Natural killer cell (primary cell): ENCODE results near the gene NPR2. TPM values are rescaled to one million over a fixed set of nuclear protein-coding genes. Genes with fewer than 3 reads are reported as not detected.
A peak's percentile ranks its signal among the peaks of the same experiment; 100 is the strongest.

ENCODE experiments used
- ATAC-seq, 3 donors: fragments of 150-1000 bp in 2 of 3; fragments of 200-7000 bp in 1 of 3; cut with Tn5 transposase; 1 replicate in 1 of 3; 2 replicates in 2 of 3; pipeline ENCODE4 v1.10.0; 2021; ENCODE audit warnings: mild to moderate bottlenecking in 2 of 3, moderate library complexity in 2 of 3
- DNase-seq, 2 donors: peaks; one replicate each; pipeline versions ENCODE4 v3.0.0 to v3.0.0-alpha.2; 2013 to 2021; ENCODE audit warnings: mixed read lengths in 1 of 2
- H3K27ac ChIP-seq: one replicate; pipeline ENCODE4 v1.5.1; 2013; ENCODE audit warnings: mild to moderate bottlenecking, low read length
- H3K27me3 ChIP-seq: one replicate; pipeline ENCODE4 v1.6.1; 2013; ENCODE audit warnings: low read length; ENCODE audit not compliant: control insufficient read depth, insufficient read depth
- H3K36me3 ChIP-seq: one replicate; pipeline ENCODE4 v1.6.1; 2013; ENCODE audit warnings: low read length; ENCODE audit not compliant: control insufficient read depth, insufficient read depth
- H3K4me1 ChIP-seq: one replicate; pipeline ENCODE4 v1.6.1; 2013; ENCODE audit warnings: low read length; ENCODE audit not compliant: control insufficient read depth, insufficient read depth
- H3K4me3 ChIP-seq: one replicate; pipeline ENCODE4 v1.5.1; 2013; ENCODE audit warnings: low read length
- H3K9me3 ChIP-seq: one replicate; pipeline ENCODE4 v1.6.1; 2013; ENCODE audit warnings: low read length; ENCODE audit not compliant: control insufficient read depth, insufficient read depth
- H3K27ac Mint-ChIP-seq, 2 donors: one replicate each; pipeline ENCODE4 v1.8.0; 2022; ENCODE audit warnings: mild to moderate bottlenecking in 2 of 2, mixed read lengths in 2 of 2, moderate library complexity in 1 of 2
- H3K27me3 Mint-ChIP-seq, 2 donors: one replicate each; pipeline ENCODE4 v1.8.0; 2022; ENCODE audit warnings: low read depth in 2 of 2, mixed read lengths in 2 of 2
- H3K36me3 Mint-ChIP-seq: one replicate; pipeline ENCODE4 v1.8.0; 2022; ENCODE audit warnings: mixed read lengths
- H3K4me1 Mint-ChIP-seq, 2 donors: one replicate each; pipeline ENCODE4 v1.8.0; 2022; ENCODE audit warnings: mixed read lengths in 2 of 2
- H3K4me3 Mint-ChIP-seq: one replicate; pipeline ENCODE4 v1.8.0; 2022; ENCODE audit warnings: mild to moderate bottlenecking, moderate library complexity, mixed read lengths
- H3K9me3 Mint-ChIP-seq, 2 donors: one replicate each; pipeline ENCODE4 v1.8.0; 2022; ENCODE audit warnings: mixed read lengths in 2 of 2
- WGBS: methylation state at CpG from one replicate; pipeline ENCODE4 v1.1.7; 2013; ENCODE audit warnings: missing lambda C conversion rate; ENCODE audit not compliant: insufficient coverage; 5-methylcytosine and 5-hydroxymethylcytosine counted together
- intact Hi-C: fragments of 100-400 bp; cut with micrococcal nuclease; formaldehyde crosslinking; loops from one replicate; pipeline ENCODE4 v1.14.2; 2022
- total RNA-seq, 4 donors: library from RNA; stranded (reverse); fragments of 120-200 nt in 1 of 4; gene quantifications; one replicate each; pipeline versions ENCODE4 v1.2.3 to v1.2.4, GENCODE V29; 2013 to 2022
- TF ChIP-seq, protein P1 (sequence below): fragments of 200-600 bp; IDR thresholded peaks from one replicate; pipeline ENCODE4 v1.8.0; 2022; ENCODE audit warnings: antibody characterized with exemption

NPR2 gene
- total RNA-seq, 3 donors from 2014 or later (not counting 1 experiment from before 2014, with no cell fraction given), result 2.1 to 2.7 (median 2.4) TPM

DNA sequence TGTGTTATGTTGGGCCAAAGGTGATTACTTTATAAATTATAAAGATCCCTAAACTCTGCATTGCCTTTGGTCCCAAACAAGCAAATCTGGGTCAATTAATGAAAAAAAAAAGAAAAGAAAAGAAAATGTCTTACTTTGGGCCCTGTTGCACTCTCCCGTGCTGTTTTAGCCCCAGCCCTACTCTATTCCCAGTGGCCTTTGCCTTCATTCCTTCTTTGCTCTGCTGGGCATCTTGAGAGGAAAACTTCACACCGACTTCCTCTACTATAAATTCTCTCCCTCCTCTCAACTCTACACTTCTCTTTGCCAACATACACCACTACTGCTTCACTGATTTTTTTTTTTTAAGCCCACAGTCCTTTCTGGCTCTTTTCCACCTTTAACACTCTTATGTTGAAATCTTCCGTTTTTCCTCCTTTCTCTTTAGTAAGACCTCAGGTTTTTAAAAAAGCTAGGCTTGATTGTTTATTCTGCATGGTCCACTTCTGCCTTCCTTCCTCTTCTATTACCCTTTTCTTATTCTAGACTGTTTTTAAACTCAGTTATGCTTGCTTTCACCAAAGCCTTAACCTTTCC lies 32.8 kb upstream of the NPR2 start:
- Mint-ChIP-seq H3K4me3 (peak overlapping the region; percentile 97), H3K36me3 (no peaks in the 10 kb centered on the region), H3K4me1 (peaks cover 29 to 30% of the 10 kb centered on the region in 2 donors), H3K27me3 (no peaks in the 10 kb centered on the region), H3K9me3 (no peaks in the 10 kb centered on the region), H3K27ac (peak overlapping the region; percentile 24 to 97)
- intact Hi-C loops, result no loop called here
- TF ChIP-seq, protein P1, sequence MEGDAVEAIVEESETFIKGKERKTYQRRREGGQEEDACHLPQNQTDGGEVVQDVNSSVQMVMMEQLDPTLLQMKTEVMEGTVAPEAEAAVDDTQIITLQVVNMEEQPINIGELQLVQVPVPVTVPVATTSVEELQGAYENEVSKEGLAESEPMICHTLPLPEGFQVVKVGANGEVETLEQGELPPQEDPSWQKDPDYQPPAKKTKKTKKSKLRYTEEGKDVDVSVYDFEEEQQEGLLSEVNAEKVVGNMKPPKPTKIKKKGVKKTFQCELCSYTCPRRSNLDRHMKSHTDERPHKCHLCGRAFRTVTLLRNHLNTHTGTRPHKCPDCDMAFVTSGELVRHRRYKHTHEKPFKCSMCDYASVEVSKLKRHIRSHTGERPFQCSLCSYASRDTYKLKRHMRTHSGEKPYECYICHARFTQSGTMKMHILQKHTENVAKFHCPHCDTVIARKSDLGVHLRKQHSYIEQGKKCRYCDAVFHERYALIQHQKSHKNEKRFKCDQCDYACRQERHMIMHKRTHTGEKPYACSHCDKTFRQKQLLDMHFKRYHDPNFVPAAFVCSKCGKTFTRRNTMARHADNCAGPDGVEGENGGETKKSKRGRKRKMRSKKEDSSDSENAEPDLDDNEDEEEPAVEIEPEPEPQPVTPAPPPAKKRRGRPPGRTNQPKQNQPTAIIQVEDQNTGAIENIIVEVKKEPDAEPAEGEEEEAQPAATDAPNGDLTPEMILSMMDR, result no peak
- H3K4me1 ChIP-seq, result peaks cover 16% of the 10 kb centered on the region
- no peaks in the 10 kb centered on the region for H3K9me3 ChIP-seq
- H3K27ac ChIP-seq, result no peak overlapping the region
- H3K27me3 ChIP-seq, result no peaks in the 10 kb centered on the region
- peaks cover 6% of the 10 kb centered on the region for H3K36me3 ChIP-seq
- ATAC-seq (no peak), DNase-seq (no peak)
- WGBS, result 41% methylated on average over 3 of the region's 3 CpGs
- no peak overlapping the region for H3K4me3 ChIP-seq

- H3K4me1 Mint-ChIP-seq, result peaks cover 29 to 30% of the 10 kb centered on the region in 2 donors
- Histone ChIP-seq H3K4me3 (no peak overlapping the region), H3K4me1 (peaks cover 16% of the 10 kb centered on the region), H3K9me3 (no peaks in the 10 kb centered on the region), H3K36me3 (no peaks in the 10 kb centered on the region), H3K27me3 (no peaks in the 10 kb centered on the region), H3K27ac (no peak overlapping the region)
- WGBS, result 95% methylated on average over 4 of the region's 4 CpGs
- no peak overlapping the region for H3K27ac Mint-ChIP-seq
- H3K9me3 Mint-ChIP-seq, result no peaks in the 10 kb centered on the region
- TF ChIP-seq, protein P1, result no peak
- no peak for ATAC-seq
- H3K27me3 Mint-ChIP-seq, result no peaks in the 10 kb centered on the region
- intact Hi-C loops, result no loop called here
- DNase-seq, result no peak
- H3K36me3 Mint-ChIP-seq, result no peaks in the 10 kb centered on the region
- H3K4me3 Mint-ChIP-seq, result no peak overlapping the region
Observed at GRCh38 chr9:35759795-35760194, 31.6 kb upstream of the NPR2 start.

DNA sequence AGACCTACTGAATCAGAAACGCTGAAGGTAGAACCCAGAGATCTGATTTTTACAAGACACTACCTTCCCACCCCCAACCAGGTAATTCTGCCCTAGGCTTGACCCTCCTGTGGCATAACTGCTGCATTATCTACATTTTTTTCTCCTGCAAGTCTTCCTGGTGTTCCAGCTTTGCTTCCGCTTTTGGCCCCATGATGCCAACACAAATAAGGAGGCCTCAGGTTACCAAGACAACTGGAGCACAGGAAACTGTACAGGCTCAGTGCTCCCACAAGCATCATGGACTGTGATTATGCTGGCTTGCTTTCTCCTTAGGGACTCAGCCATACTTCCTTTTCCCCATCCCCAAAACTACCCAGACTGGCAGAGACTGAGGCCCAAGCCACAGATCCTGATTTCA lies 30.7 kb upstream of the NPR2 start:
- no peaks in the 10 kb centered on the region for H3K27me3 Mint-ChIP-seq
- 58% methylated on average over 2 of the region's 2 CpGs for WGBS
- TF ChIP-seq, protein P1, result no peak
- no peaks in the 10 kb centered on the region for H3K36me3 ChIP-seq
- no peak overlapping the region for H3K27ac ChIP-seq
- H3K4me1 Mint-ChIP-seq, result peaks cover 29 to 30% of the 10 kb centered on the region in 2 donors
- intact Hi-C loops, result no loop called here
- H3K4me3 Mint-ChIP-seq, result no peak overlapping the region
- no peaks in the 10 kb centered on the region for H3K27me3 ChIP-seq
- H3K36me3 Mint-ChIP-seq, result no peaks in the 10 kb centered on the region
- no peak overlapping the region for H3K27ac Mint-ChIP-seq
- no peaks in the 10 kb centered on the region for H3K9me3 Mint-ChIP-seq
- peaks cover 16% of the 10 kb centered on the region for H3K4me1 ChIP-seq
- DNase-seq, result no peak
- H3K4me3 ChIP-seq, result no peak overlapping the region
- no peaks in the 10 kb centered on the region for H3K9me3 ChIP-seq
- ATAC-seq, result no peak

DNA sequence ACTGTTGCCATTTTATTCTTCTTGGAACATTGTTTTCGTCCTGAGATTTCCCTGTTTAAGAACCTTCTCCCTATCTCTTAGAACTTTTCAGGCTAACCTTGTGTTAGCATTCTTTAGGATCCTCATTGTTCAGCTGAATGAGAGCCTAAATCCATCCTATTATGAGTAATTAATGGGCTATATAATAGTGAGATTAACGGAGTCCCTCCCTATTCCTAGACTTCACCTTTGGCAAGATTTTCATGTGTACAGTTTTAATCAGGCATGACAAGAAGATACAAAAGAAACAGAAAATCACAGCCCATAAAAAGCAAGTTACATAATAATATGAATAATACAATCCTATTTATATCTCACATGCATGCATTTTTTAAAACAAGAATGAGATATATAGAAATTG lies 28.2 kb upstream of the NPR2 start:
- TF ChIP-seq, protein P1, result no peak
- Mint-ChIP-seq H3K4me1 (peaks cover 7 to 8% of the 10 kb centered on the region in 2 donors), H3K4me3 (no peak overlapping the region), H3K9me3 (no peaks in the 10 kb centered on the region), H3K27ac (no peak overlapping the region), H3K27me3 (no peaks in the 10 kb centered on the region), H3K36me3 (no peaks in the 10 kb centered on the region)
- Histone ChIP-seq H3K9me3 (no peaks in the 10 kb centered on the region), H3K36me3 (no peaks in the 10 kb centered on the region), H3K27me3 (no peaks in the 10 kb centered on the region), H3K27ac (no peak overlapping the region), H3K4me1 (no peaks in the 10 kb centered on the region), H3K4me3 (no peak overlapping the region)
- DNase-seq, result no peak
- intact Hi-C loops, result no loop called here
- no CpG with 5 or more reads among the region's 2 CpGs for WGBS
- ATAC-seq, result no peak
